GM21576 (cell line): Measurements from ENCODE around the gene GALNT2.

ENCODE experiments used
- ATAC-seq: cut with Tn5 transposase; IDR thresholded peaks from one replicate; pipeline ENCODE4 v1.9.1; 2021; ENCODE audit warnings: mild to moderate bottlenecking, moderate library complexity; ENCODE audit not compliant: unreplicated experiment

GALNT2 gene

GRCh38 chr1:230176326-230176725, 109.3 kb downstream of the GALNT2 start:
- no peak for ATAC-seq

GRCh38 chr1:230176871-230177411, 109.9 kb downstream of the GALNT2 start:
- no peak for ATAC-seq

- no peak for ATAC-seq
These were observed 112.2 kb downstream of the GALNT2 start for GRCh38 chr1:230179249-230179648.

- ATAC-seq, result no peak
These were observed 118.3 kb downstream of the GALNT2 start for GRCh38 chr1:230185076-230186001.

- no peak for ATAC-seq
These were observed 119.2 kb downstream of the GALNT2 start for GRCh38 chr1:230186003-230186863.

- no peak for ATAC-seq
These were observed 119.8 kb downstream of the GALNT2 start for GRCh38 chr1:230186874-230187273.

GRCh38 chr1:230187290-230187689, 120.3 kb downstream of the GALNT2 start:
- no peak for ATAC-seq

GRCh38 chr1:230188826-230189225, 121.8 kb downstream of the GALNT2 start:
- ATAC-seq, result no peak

- no peak for ATAC-seq
These were observed 122.3 kb downstream of the GALNT2 start for GRCh38 chr1:230189341-230189740.

- no peak for ATAC-seq
These were observed 122.8 kb downstream of the GALNT2 start for GRCh38 chr1:230189824-230190223.

GRCh38 chr1:230191079-230191804, 124.2 kb downstream of the GALNT2 start:
- ATAC-seq, result no peak

GRCh38 chr1:230191855-230192254, 124.8 kb downstream of the GALNT2 start:
- ATAC-seq, result no peak

GRCh38 chr1:230194525-230194924, 127.5 kb downstream of the GALNT2 start:
- no peak for ATAC-seq

- ATAC-seq, result no peak
These were observed 128.2 kb downstream of the GALNT2 start for GRCh38 chr1:230195199-230195598.

GRCh38 chr1:230196077-230196476, 129.0 kb downstream of the GALNT2 start:
- ATAC-seq, result no peak

- ATAC-seq, result no peak
These were observed 130.9 kb downstream of the GALNT2 start for GRCh38 chr1:230197644-230198567.

- no peak for ATAC-seq
These were observed 132.0 kb downstream of the GALNT2 start for GRCh38 chr1:230199034-230199433.

GRCh38 chr1:230199554-230199953, 132.5 kb downstream of the GALNT2 start:
- no peak for ATAC-seq

- no peak for ATAC-seq
These were observed 133.2 kb downstream of the GALNT2 start for GRCh38 chr1:230200276-230200675.

- no peak for ATAC-seq
These were observed 134.4 kb downstream of the GALNT2 start for GRCh38 chr1:230201445-230201844.
